ENCODE measurements around the gene DCHS1. TPM values are rescaled to one million over a fixed set of nuclear protein-coding genes. Genes with fewer than 3 reads are reported as not detected.

The DCHS1 gene
- total and polyA plus RNA-seq, 5 donors from 2014 or later: 0.49 to 2.4 (median 1.1) TPM

- no peaks in the 10 kb centered on the region for H3K27me3 Mint-ChIP-seq
- no peak overlapping the region for H3K4me3 Mint-ChIP-seq
- ATAC-seq (ENCODE audit: low read depth in 2 of 2) (no peak), DNase-seq (no peak)
- Histone ChIP-seq H3K4me3 (ENCODE audit: low read depth, low read length) (no peak overlapping the region), H3K27me3 (ENCODE audit: control insufficient read depth, insufficient read depth, low read length) (no peaks in the 10 kb centered on the region), H3K4me1 (ENCODE audit: control insufficient read depth, insufficient read depth, low read length, poor library complexity, severe bottlenecking) (peaks cover 9% of the 10 kb centered on the region), H3K27ac (ENCODE audit: insufficient read depth, low read length, poor library complexity, severe bottlenecking) (no peak overlapping the region), H3K9me3 (ENCODE audit: control insufficient read depth in 2 of 2, low read length in 2 of 2) (no peaks in the 10 kb centered on the region), H3K36me3 (ENCODE audit: control insufficient read depth, insufficient read depth, low read length) (no peaks in the 10 kb centered on the region)
- peaks cover 11% of the 10 kb centered on the region for H3K36me3 Mint-ChIP-seq
- H3K27ac Mint-ChIP-seq: peak overlapping the region in 2 of 3 donors; percentile 26 to 43
- no peaks in the 10 kb centered on the region for H3K9me3 Mint-ChIP-seq
- H3K4me1 Mint-ChIP-seq: peaks cover 4 to 26% (median 13%) of the 10 kb centered on the region in 4 donors
Measured at GRCh38 chr11:6628526-6628925, 27.1 kb downstream of the DCHS1 start.

- Histone ChIP-seq H3K36me3 (ENCODE audit: control insufficient read depth, insufficient read depth, low read length) (no peaks in the 10 kb centered on the region), H3K9me3 (ENCODE audit: control insufficient read depth in 2 of 2, low read length in 2 of 2) (no peaks in the 10 kb centered on the region), H3K27me3 (ENCODE audit: control insufficient read depth, insufficient read depth, low read length) (no peaks in the 10 kb centered on the region), H3K4me1 (ENCODE audit: control insufficient read depth, insufficient read depth, low read length, poor library complexity, severe bottlenecking) (peaks cover 9% of the 10 kb centered on the region), H3K27ac (ENCODE audit: insufficient read depth, low read length, poor library complexity, severe bottlenecking) (peak overlapping the region; percentile 43), H3K4me3 (ENCODE audit: low read depth, low read length) (peak overlapping the region; percentile 70)
- H3K27me3 Mint-ChIP-seq: no peaks in the 10 kb centered on the region
- H3K4me1 Mint-ChIP-seq: peaks cover 4 to 26% (median 13%) of the 10 kb centered on the region in 4 donors
- peak overlapping the region; percentile 0 to 43 (median 10) for H3K4me3 Mint-ChIP-seq
- DNase-seq (peak in 1 of 3 donors; percentile 64), ATAC-seq (ENCODE audit: low read depth in 2 of 2) (peak; percentile 41 to 64)
- peaks cover 11% of the 10 kb centered on the region for H3K36me3 Mint-ChIP-seq
- no peaks in the 10 kb centered on the region for H3K9me3 Mint-ChIP-seq
- peak overlapping the region; percentile 26 to 32 (median 28) for H3K27ac Mint-ChIP-seq
Measured at GRCh38 chr11:6627762-6628241, 27.8 kb downstream of the DCHS1 start.

GRCh38 chr11:6626971-6627761, 28.4 kb downstream of the DCHS1 start:
- Histone ChIP-seq H3K4me1 (ENCODE audit: control insufficient read depth, insufficient read depth, low read length, poor library complexity, severe bottlenecking) (peaks cover 9% of the 10 kb centered on the region), H3K36me3 (ENCODE audit: control insufficient read depth, insufficient read depth, low read length) (no peaks in the 10 kb centered on the region), H3K27ac (ENCODE audit: insufficient read depth, low read length, poor library complexity, severe bottlenecking) (no peak overlapping the region), H3K27me3 (ENCODE audit: control insufficient read depth, insufficient read depth, low read length) (no peaks in the 10 kb centered on the region), H3K9me3 (ENCODE audit: control insufficient read depth in 2 of 2, low read length in 2 of 2) (no peaks in the 10 kb centered on the region), H3K4me3 (ENCODE audit: low read depth, low read length) (peak overlapping the region; percentile 70)
- H3K4me3 Mint-ChIP-seq: peak overlapping the region in 3 of 4 donors; percentile 0 to 43 (median 4)
- no peaks in the 10 kb centered on the region for H3K9me3 Mint-ChIP-seq
- H3K4me1 Mint-ChIP-seq: peaks cover 4 to 26% (median 13%) of the 10 kb centered on the region in 4 donors
- DNase-seq (no peak), ATAC-seq (ENCODE audit: low read depth in 2 of 2) (no peak)
- H3K27me3 Mint-ChIP-seq: no peaks in the 10 kb centered on the region
- H3K27ac Mint-ChIP-seq: peak overlapping the region in 2 of 3 donors; percentile 28 to 32
- H3K36me3 Mint-ChIP-seq: peaks cover 11% of the 10 kb centered on the region

GRCh38 chr11:6625832-6626420, 29.7 kb downstream of the DCHS1 start:
- Mint-ChIP-seq H3K36me3 (peaks cover 6% of the 10 kb centered on the region), H3K27ac (no peak overlapping the region), H3K4me1 (peaks cover 4 to 26% (median 13%) of the 10 kb centered on the region in 4 donors), H3K27me3 (no peaks in the 10 kb centered on the region), H3K4me3 (no peak overlapping the region), H3K9me3 (no peaks in the 10 kb centered on the region)
- H3K27me3 ChIP-seq (ENCODE audit: control insufficient read depth, insufficient read depth, low read length): no peaks in the 10 kb centered on the region
- H3K4me1 ChIP-seq (ENCODE audit: control insufficient read depth, insufficient read depth, low read length, poor library complexity, severe bottlenecking): peaks cover 9% of the 10 kb centered on the region
- no peaks in the 10 kb centered on the region for H3K9me3 ChIP-seq (ENCODE audit: control insufficient read depth in 2 of 2, low read length in 2 of 2)
- DNase-seq: no peak
- no peak for ATAC-seq (ENCODE audit: low read depth in 2 of 2)
- no peaks in the 10 kb centered on the region for H3K36me3 ChIP-seq (ENCODE audit: control insufficient read depth, insufficient read depth, low read length)
- H3K27ac ChIP-seq (ENCODE audit: insufficient read depth, low read length, poor library complexity, severe bottlenecking): no peak overlapping the region
- H3K4me3 ChIP-seq (ENCODE audit: low read depth, low read length): no peak overlapping the region

GRCh38 chr11:6625156-6625831, 30.3 kb downstream of the DCHS1 start:
- peaks cover 4 to 26% (median 13%) of the 10 kb centered on the region in 4 donors for H3K4me1 Mint-ChIP-seq
- H3K4me3 Mint-ChIP-seq: no peak overlapping the region
- no peaks in the 10 kb centered on the region for H3K27me3 Mint-ChIP-seq
- no peaks in the 10 kb centered on the region for H3K9me3 Mint-ChIP-seq
- no peak overlapping the region for H3K27ac Mint-ChIP-seq
- no peak for DNase-seq
- Histone ChIP-seq H3K36me3 (ENCODE audit: control insufficient read depth, insufficient read depth, low read length) (no peaks in the 10 kb centered on the region), H3K27me3 (ENCODE audit: control insufficient read depth, insufficient read depth, low read length) (no peaks in the 10 kb centered on the region), H3K9me3 (ENCODE audit: control insufficient read depth in 2 of 2, low read length in 2 of 2) (no peaks in the 10 kb centered on the region), H3K4me1 (ENCODE audit: control insufficient read depth, insufficient read depth, low read length, poor library complexity, severe bottlenecking) (peaks cover 9% of the 10 kb centered on the region), H3K4me3 (ENCODE audit: low read depth, low read length) (no peak overlapping the region), H3K27ac (ENCODE audit: insufficient read depth, low read length, poor library complexity, severe bottlenecking) (no peak overlapping the region)
- peaks cover 6% of the 10 kb centered on the region for H3K36me3 Mint-ChIP-seq
- ATAC-seq (ENCODE audit: low read depth in 2 of 2): no peak

GRCh38 chr11:6623391-6624363, 31.9 kb downstream of the DCHS1 start:
- Mint-ChIP-seq H3K36me3 (peaks cover 6% of the 10 kb centered on the region), H3K27ac (peak overlapping the region in 1 of 3 donors; percentile 45), H3K9me3 (no peaks in the 10 kb centered on the region), H3K4me3 (no peak overlapping the region), H3K4me1 (peaks cover 4 to 21% (median 13%) of the 10 kb centered on the region in 4 donors), H3K27me3 (no peaks in the 10 kb centered on the region)
- no peak overlapping the region for H3K4me3 ChIP-seq (ENCODE audit: low read depth, low read length)
- H3K27me3 ChIP-seq (ENCODE audit: control insufficient read depth, insufficient read depth, low read length): no peaks in the 10 kb centered on the region
- no peaks in the 10 kb centered on the region for H3K36me3 ChIP-seq (ENCODE audit: control insufficient read depth, insufficient read depth, low read length)
- H3K4me1 ChIP-seq (ENCODE audit: control insufficient read depth, insufficient read depth, low read length, poor library complexity, severe bottlenecking): peaks cover 18% of the 10 kb centered on the region
- no peak for DNase-seq
- no peak for ATAC-seq (ENCODE audit: low read depth in 2 of 2)
- no peak overlapping the region for H3K27ac ChIP-seq (ENCODE audit: insufficient read depth, low read length, poor library complexity, severe bottlenecking)
- H3K9me3 ChIP-seq (ENCODE audit: control insufficient read depth in 2 of 2, low read length in 2 of 2): no peaks in the 10 kb centered on the region

Data from CD4-positive, CD25-positive, alpha-beta regulatory T cell (primary cell).